SK-N-SH (cell line): Measurements from ENCODE around the gene DGCR2. TPM values are rescaled to one million over a fixed set of nuclear protein-coding genes. Genes with fewer than 3 reads are reported as not detected.
A peak's percentile ranks its signal among the peaks of the same experiment; 100 is the strongest.

ENCODE experiments used
- CTCF ChIA-PET: fragments of 300-600, 350-600 bp; formaldehyde crosslinking; extraction: SDS; loops from one replicate; lab custom pipeline; 2021; lab: Yijun Ruan, JAX
- POLR2A ChIA-PET: fragments of 350-600 bp; sonication (Branson Sonifier 250); formaldehyde crosslinking; extraction: SDS; loops from one replicate; lab custom pipeline; 2020; ENCODE audit warnings: antibody characterized with exemption, inconsistent platforms; lab: Yijun Ruan, JAX
- DNase-seq: peaks from one replicate; pipeline ENCODE4 v3.0.0; 2012
- H2AFZ ChIP-seq: fragments of 200-600 bp; sonication (generic); 2 replicates; pipeline ENCODE4 v1.8.1; 2016; ENCODE audit warnings: antibody characterized with exemption, mild to moderate bottlenecking, low read depth
- H3F3A ChIP-seq: fragments of 200-600 bp; sonication (generic); replicated peaks from 2 replicates; pipeline ENCODE3; 2016; ENCODE audit warnings: antibody characterized with exemption, mild to moderate bottlenecking; ENCODE audit not compliant: insufficient read depth
- H3K27ac ChIP-seq, 2 experiments: fragments of 200-500 bp in 1 of 2; fragments of 200-600 bp in 1 of 2; sonication (Bioruptor generic) in 1 of 2; sonication (generic), shearing (Covaris generic) in 1 of 2; 2 replicates each; pipeline versions ENCODE4 v1.5.1 to v1.6.1; 2014 to 2016; ENCODE audit warnings: low read depth in 2 of 2, inconsistent platforms in 1 of 2, low read length in 1 of 2, mild to moderate bottlenecking in 1 of 2, mixed read lengths in 1 of 2
- H3K27me3 ChIP-seq: fragments of 200-600 bp; sonication (generic), shearing (Covaris generic); 2 replicates; pipeline ENCODE4 v1.6.1; 2016; ENCODE audit warnings: mixed run types; ENCODE audit not compliant: insufficient read depth
- H3K36me3 ChIP-seq, 2 experiments: fragments of 200-500 bp in 1 of 2; fragments of 200-600 bp in 1 of 2; sonication (Bioruptor generic) in 1 of 2; sonication (generic) in 1 of 2; replicated peaks in 1 of 2; 2 replicates each; pipeline versions ENCODE3 to v1.5.1; 2014 to 2016; ENCODE audit warnings: low read length in 1 of 2, mild to moderate bottlenecking in 1 of 2; ENCODE audit not compliant: insufficient read depth in 2 of 2, control insufficient read depth in 1 of 2
- H3K4me1 ChIP-seq, 2 experiments: fragments of 200-500 bp in 1 of 2; fragments of 200-600 bp in 1 of 2; sonication (Bioruptor generic) in 1 of 2; sonication (generic), shearing (Covaris generic) in 1 of 2; 2 replicates each; pipeline versions ENCODE4 v1.5.1 to v1.6.1; 2014 to 2016; ENCODE audit warnings: low read depth in 1 of 2, low read length in 1 of 2, mixed run types in 1 of 2; ENCODE audit not compliant: insufficient read depth in 2 of 2, control insufficient read depth in 1 of 2
- H3K4me2 ChIP-seq: fragments of 200-600 bp; sonication (generic), shearing (Covaris generic); 2 replicates; pipeline ENCODE4 v1.6.1; 2017; ENCODE audit warnings: mixed run types
- H3K4me3 ChIP-seq, 2 experiments: fragments of 200-500 bp in 1 of 2; fragments of 200-600 bp in 1 of 2; sonication (Bioruptor generic) in 1 of 2; sonication (generic), shearing (Covaris generic) in 1 of 2; 2 replicates each; pipeline versions ENCODE4 v1.5.1 to v1.8.1; 2014 to 2016; ENCODE audit warnings: low read depth in 2 of 2, inconsistent platforms in 1 of 2, low read length in 1 of 2, mild to moderate bottlenecking in 1 of 2, mixed read lengths in 1 of 2, moderate library complexity in 1 of 2
- H3K79me2 ChIP-seq: fragments of 200-600 bp; sonication (generic); 2 replicates; pipeline ENCODE4 v1.8.1; 2017; ENCODE audit warnings: mild to moderate bottlenecking; ENCODE audit not compliant: insufficient read depth
- H3K9ac ChIP-seq: fragments of 200-600 bp; sonication (generic); 2 replicates; pipeline ENCODE4 v1.6.1; 2017; ENCODE audit warnings: mixed run types
- H3K9me2 ChIP-seq: fragments of 200-600 bp; sonication (generic); 2 replicates; pipeline ENCODE4 v1.6.1; 2017; ENCODE audit warnings: mixed run types
- H3K9me3 ChIP-seq: fragments of 200-600 bp; sonication (generic); 2 replicates; pipeline ENCODE4 v1.6.1; 2017; ENCODE audit warnings: mixed run types, mild to moderate bottlenecking, moderate library complexity
- H4K20me1 ChIP-seq: fragments of 200-600 bp; sonication (generic); 2 replicates; pipeline ENCODE4 v1.6.1; 2017; ENCODE audit warnings: mild to moderate bottlenecking, mixed run types; ENCODE audit not compliant: insufficient read depth
- CTCF ChIP-seq: fragments of 200-600 bp; sonication (generic); IDR thresholded peaks from 2 replicates; pipeline ENCODE4 v1.6.1; 2017; ENCODE audit warnings: antibody characterized with exemption, mild to moderate bottlenecking, moderate library complexity
- FOSL2 ChIP-seq: IDR thresholded peaks from 2 replicates; pipeline ENCODE4 v1.4.0; 2012; ENCODE audit warnings: low read depth, mild to moderate bottlenecking, moderate library complexity, borderline replicate concordance
- FOXJ3 ChIP-seq: sonication (generic); formaldehyde crosslinking; IDR thresholded peaks from 2 replicates; pipeline ENCODE4 v1.5.1; 2020; ENCODE audit warnings: mild to moderate bottlenecking, missing genetic modification reagents
- NRF1 ChIP-seq: IDR thresholded peaks from 2 replicates; pipeline ENCODE4 v1.6.1; 2012; ENCODE audit warnings: low read depth, mild to moderate bottlenecking, low read length
- PBX3 ChIP-seq: IDR thresholded peaks from 2 replicates; pipeline ENCODE4; 2012
- REST ChIP-seq: IDR thresholded peaks from 2 replicates; pipeline ENCODE4 v1.6.1; 2012; ENCODE audit warnings: mild to moderate bottlenecking, low read depth, low read length, moderate library complexity
- RFX5 ChIP-seq: IDR thresholded peaks from 2 replicates; pipeline ENCODE4 v1.6.1; 2012; ENCODE audit warnings: mild to moderate bottlenecking, improper control_type of control experiment, low read length
- TAF1 ChIP-seq: IDR thresholded peaks from 2 replicates; pipeline ENCODE4 v1.6.1; 2012; ENCODE audit warnings: low read depth, mild to moderate bottlenecking, low read length, moderate library complexity, borderline replicate concordance
- USF1 ChIP-seq: IDR thresholded peaks from 2 replicates; pipeline ENCODE4 v1.4.0; 2012; ENCODE audit warnings: low read depth, borderline replicate concordance
- USF2 ChIP-seq: fragments of 150-350 bp; IDR thresholded peaks from 2 replicates; pipeline ENCODE4 v1.6.1; 2017; ENCODE audit warnings: antibody characterized with exemption, low read length, low read depth, borderline replicate concordance
- YY1 ChIP-seq: IDR thresholded peaks from 2 replicates; pipeline ENCODE4 v1.4.0; 2012; ENCODE audit warnings: low read depth, mild to moderate bottlenecking
- ZBTB33 ChIP-seq: IDR thresholded peaks from 2 replicates; pipeline ENCODE4 v1.4.0; 2012; ENCODE audit warnings: low read depth, borderline replicate concordance
- WGBS: methylation state at CpG from one replicate; pipeline ENCODE4 v1.1.6; 2017; ENCODE audit warnings: low lambda C conversion rate; 5-methylcytosine and 5-hydroxymethylcytosine counted together
- polyA plus RNA-seq, 3 experiments: library from polyadenylated mRNA; depleted of rRNA; stranded (reverse); fragments of >200 nt; gene quantifications; 2 replicates each; pipeline ENCODE4 v1.2.3, GENCODE V29; 2012

The DGCR2 gene
- polyA plus RNA-seq, 1 of the 3 experiments (the other 2 are of a cell fraction), result 30.4 TPM

- no peak for TF ChIP-seq REST
- TF ChIP-seq USF1, result no peak
- no peak for TF ChIP-seq RFX5
- TF ChIP-seq PBX3, result no peak
- TF ChIP-seq FOSL2, result no peak
- TF ChIP-seq NRF1, result no peak
Measured at GRCh38 chr22:19088866-19089595, 33.2 kb downstream of the DGCR2 start (continued).

- H3K9ac ChIP-seq, result no peak overlapping the region
- H3K36me3 ChIP-seq, result peaks cover 3 to 7% of the 10 kb centered on the region in 2 experiments
- peaks cover 0 to 6% of the 10 kb centered on the region in 2 experiments; a peak in 2 of 4 replicates for H3K4me1 ChIP-seq
- H2AFZ ChIP-seq, result no peak overlapping the region
- WGBS, result 100% methylated on average over 2 of the region's 3 CpGs
- no peak overlapping the region for H3K4me2 ChIP-seq
- peaks cover 27% of the 10 kb centered on the region; the same call in 1 of the 2 replicates for H3K79me2 ChIP-seq
- H3K4me3 ChIP-seq, result no peak overlapping the region
- H3K27me3 ChIP-seq, result no peaks in the 10 kb centered on the region
- no peak overlapping the region for H3K27ac ChIP-seq
- peaks cover 38% of the 10 kb centered on the region for H4K20me1 ChIP-seq
- ChIA-PET CTCF (no interaction called here), POLR2A (no interaction called here)
- no peaks in the 10 kb centered on the region for H3K9me2 ChIP-seq
- no peaks in the 10 kb centered on the region for H3F3A ChIP-seq
- no peak for DNase-seq
- TF ChIP-seq TAF1 (no peak), FOXJ3 (CRISPR knock-in tag) (no peak), ZBTB33 (no peak), USF2 (no peak), FOSL2 (peak; percentile 15; the same call in 1 of the 2 replicates), CTCF (no peak), YY1 (no peak)
- no peaks in the 10 kb centered on the region for H3K9me3 ChIP-seq
Measured at GRCh38 chr22:19086896-19087295, 35.3 kb downstream of the DGCR2 start.
